Esophagus muscularis mucosa (tissue), 4 donors: ENCODE data around the gene USPL1. TPM values are rescaled to one million over a fixed set of nuclear protein-coding genes. Genes with fewer than 3 reads are reported as not detected.

Experiments used
- DNase-seq: peaks from one replicate; pipeline ENCODE4 v3.0.0-alpha.2; 2017; ENCODE audit errors: extremely low spot score
- H3K27ac ChIP-seq, 4 donors: fragments of 200-600 bp; sonication (generic); replicated peaks in 1 of 4; 1 replicate in 3 of 4; 2 replicates in 1 of 4; pipeline ENCODE4 v1.5.1; 2016 to 2019; ENCODE audit warnings: mild to moderate bottlenecking in 1 of 4
- H3K27me3 ChIP-seq, 4 donors: fragments of 200-600 bp; sonication (generic); one replicate each; pipeline versions ENCODE4 v1.5.1 to v1.6.0; 2016 to 2019
- H3K36me3 ChIP-seq, 4 donors: fragments of 200-600 bp; sonication (generic); one replicate each; pipeline ENCODE4 v1.5.1; 2016 to 2019
- H3K4me1 ChIP-seq, 4 donors: fragments of 200-600 bp; sonication (generic); one replicate each; pipeline ENCODE4 v1.5.1; 2016 to 2019
- H3K4me3 ChIP-seq, 4 donors: fragments of 200-600 bp; sonication (generic); 1 replicate in 2 of 4; 2 replicates in 2 of 4; pipeline ENCODE4 v1.5.1; 2016 to 2019; ENCODE audit warnings: mild to moderate bottlenecking in 4 of 4, moderate library complexity in 1 of 4
- H3K9me3 ChIP-seq, 4 donors: fragments of 200-600 bp; sonication (generic); 1 replicate in 3 of 4; 2 replicates in 1 of 4; pipeline ENCODE4 v1.5.1; 2016 to 2019
- EP300 ChIP-seq: sonication (generic); formaldehyde crosslinking; IDR thresholded peaks from one replicate; pipeline ENCODE4 v1.6.1; 2017; ENCODE audit warnings: antibody characterized with exemption
- POLR2A ChIP-seq: fragments of 450-650 bp; IDR thresholded peaks from one replicate; pipeline ENCODE4 v1.6.1; 2017; ENCODE audit warnings: antibody characterized with exemption, moderate library complexity, mild to moderate bottlenecking, low read depth
- POLR2AphosphoS5 ChIP-seq, 2 donors: sonication (generic); formaldehyde crosslinking; IDR thresholded peaks; one replicate each; pipeline ENCODE4 v1.6.1; 2017; ENCODE audit warnings: antibody characterized with exemption in 2 of 2
- WGBS: methylation state at CpG from one replicate; pipeline ENCODE4 v1.1.5; 2018; 5-methylcytosine and 5-hydroxymethylcytosine counted together
- intact Hi-C: fragments of 100-400 bp; cut with DNase I; formaldehyde crosslinking; loops from one replicate; pipeline ENCODE4 v1.15.1; 2023
- total RNA-seq, 4 donors: library from RNA; depleted of rRNA; stranded (reverse); fragments of >200 nt; gene quantifications; one replicate each; pipeline versions ENCODE4 v1.1.0 to v1.2.1, GENCODE V29; 2016
- TF ChIP-seq, protein P1 (sequence below), 3 experiments: fragments of 200-600 bp in 2 of 3; fragments of 450-650 bp in 1 of 3; sonication (generic) in 2 of 3; IDR thresholded peaks; one replicate each; pipeline ENCODE4 v1.5.1; 2017 to 2019; ENCODE audit warnings: antibody characterized with exemption in 3 of 3, mild to moderate bottlenecking in 2 of 3, moderate library complexity in 1 of 3

USPL1 gene
- total RNA-seq, 4 donors from 2014 or later: 13.2 to 21.6 (median 19.4) TPM

DNA sequence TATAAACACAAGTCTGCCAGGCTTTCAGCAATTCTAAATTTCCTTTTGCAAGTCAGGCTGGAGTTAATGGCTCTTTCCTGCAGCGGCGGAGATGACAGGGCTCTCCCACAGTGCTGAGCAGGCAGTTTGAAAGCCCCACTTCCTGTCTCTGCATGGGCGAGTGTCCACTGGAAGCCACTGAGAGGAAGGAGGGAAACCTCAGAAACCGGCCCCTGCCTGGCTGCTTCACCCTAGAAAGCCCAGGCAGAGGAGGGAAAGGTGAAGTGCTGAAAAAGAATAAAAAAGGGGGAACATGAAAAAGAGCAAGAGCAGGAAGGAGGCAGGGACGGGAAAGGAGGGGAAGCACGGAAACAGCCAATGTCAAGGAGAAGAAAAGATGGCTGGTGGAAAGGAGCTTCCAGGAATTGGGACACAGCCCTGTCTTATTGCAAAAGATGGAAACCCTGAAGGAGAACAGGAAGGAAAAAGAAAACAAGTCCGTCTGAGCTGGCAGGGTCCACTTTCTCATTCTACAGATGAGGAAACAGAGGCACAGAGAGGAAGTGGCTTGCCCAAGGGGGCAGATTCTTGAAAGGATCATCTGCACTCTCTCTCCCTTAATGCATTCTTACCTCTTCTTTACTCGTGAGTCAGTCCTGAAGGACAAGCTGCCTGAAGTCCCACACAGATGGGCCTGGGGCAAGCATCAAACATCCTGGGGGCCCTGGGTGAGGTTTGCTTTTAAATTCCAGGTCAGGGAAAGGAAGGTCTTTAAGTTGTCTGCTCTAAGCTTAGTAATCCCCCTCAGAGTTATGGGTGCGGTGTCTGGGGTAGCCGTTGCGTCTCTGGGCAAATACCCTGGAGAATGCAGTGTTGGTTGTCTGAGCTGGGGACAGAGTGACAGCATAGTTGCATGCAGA lies 78.8 kb downstream of the USPL1 start:
- Histone ChIP-seq H3K36me3 (no peaks in the 10 kb centered on the region), H3K27me3 (no peaks in the 10 kb centered on the region), H3K27ac (peak overlapping the region in 2 of 4 donors; percentile 11 to 24), H3K9me3 (no peaks in the 10 kb centered on the region), H3K4me3 (no peak overlapping the region), H3K4me1 (peaks cover 17 to 33% (median 30%) of the 10 kb centered on the region in 4 donors)
- peak in 1 of 2 donors; percentile 4 for TF ChIP-seq POLR2AphosphoS5 (IDR thresholded peaks at IDR 0.05)
- no peak for TF ChIP-seq POLR2A
- WGBS: 42% methylated on average over 11 of the region's 11 CpGs
- DNase-seq: no peak
- intact Hi-C loops: no loop called here

DNA sequence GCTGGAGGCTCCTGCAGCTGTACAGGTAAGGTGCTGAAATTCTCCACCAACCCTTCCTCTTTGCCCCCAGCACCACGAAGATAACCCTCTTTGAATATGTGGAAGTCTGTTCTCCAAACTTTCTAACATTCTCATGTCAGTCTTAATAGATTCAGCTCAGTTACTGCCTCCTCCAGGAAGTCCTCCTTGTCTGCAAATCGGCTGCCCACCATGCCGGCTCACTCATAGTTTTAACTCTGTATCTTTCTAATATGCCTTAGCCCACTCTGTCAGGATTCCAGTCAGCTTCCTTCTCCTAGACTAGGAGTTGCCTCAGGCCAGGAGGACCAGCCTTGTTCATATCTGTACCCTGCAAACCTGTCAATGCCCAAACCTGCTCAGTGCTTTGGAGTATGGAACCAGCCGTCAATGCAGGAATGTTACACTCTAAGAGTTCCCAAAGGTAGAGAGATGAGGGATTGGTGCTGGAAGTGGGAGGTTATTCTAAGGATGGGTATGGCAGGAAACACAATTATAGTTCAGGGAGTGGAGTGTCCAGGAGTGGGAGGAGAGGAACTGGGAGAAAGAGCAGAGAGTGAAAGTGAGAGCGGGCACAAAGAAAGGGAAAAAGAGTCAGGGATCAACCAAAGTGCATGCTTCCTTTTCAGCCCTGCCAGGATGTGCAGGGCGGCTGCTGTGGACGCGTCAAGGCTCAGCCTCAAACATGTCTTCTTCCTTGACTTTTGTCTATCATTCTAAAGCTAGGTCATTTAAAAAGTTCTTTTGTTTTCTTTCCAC lies 79.6 kb downstream of the USPL1 start:
- no peak for TF ChIP-seq POLR2AphosphoS5 (IDR thresholded peaks at IDR 0.05)
- TF ChIP-seq POLR2A: no peak
- no peak for TF ChIP-seq EP300
- TF ChIP-seq, protein P1, sequence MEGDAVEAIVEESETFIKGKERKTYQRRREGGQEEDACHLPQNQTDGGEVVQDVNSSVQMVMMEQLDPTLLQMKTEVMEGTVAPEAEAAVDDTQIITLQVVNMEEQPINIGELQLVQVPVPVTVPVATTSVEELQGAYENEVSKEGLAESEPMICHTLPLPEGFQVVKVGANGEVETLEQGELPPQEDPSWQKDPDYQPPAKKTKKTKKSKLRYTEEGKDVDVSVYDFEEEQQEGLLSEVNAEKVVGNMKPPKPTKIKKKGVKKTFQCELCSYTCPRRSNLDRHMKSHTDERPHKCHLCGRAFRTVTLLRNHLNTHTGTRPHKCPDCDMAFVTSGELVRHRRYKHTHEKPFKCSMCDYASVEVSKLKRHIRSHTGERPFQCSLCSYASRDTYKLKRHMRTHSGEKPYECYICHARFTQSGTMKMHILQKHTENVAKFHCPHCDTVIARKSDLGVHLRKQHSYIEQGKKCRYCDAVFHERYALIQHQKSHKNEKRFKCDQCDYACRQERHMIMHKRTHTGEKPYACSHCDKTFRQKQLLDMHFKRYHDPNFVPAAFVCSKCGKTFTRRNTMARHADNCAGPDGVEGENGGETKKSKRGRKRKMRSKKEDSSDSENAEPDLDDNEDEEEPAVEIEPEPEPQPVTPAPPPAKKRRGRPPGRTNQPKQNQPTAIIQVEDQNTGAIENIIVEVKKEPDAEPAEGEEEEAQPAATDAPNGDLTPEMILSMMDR (IDR thresholded peaks at IDR 0.05): no peak
- Histone ChIP-seq H3K27me3 (no peaks in the 10 kb centered on the region), H3K27ac (peak overlapping the region in 2 of 4 donors; percentile 20 to 37), H3K4me3 (no peak overlapping the region), H3K9me3 (no peaks in the 10 kb centered on the region), H3K36me3 (no peaks in the 10 kb centered on the region), H3K4me1 (peaks cover 17 to 33% (median 30%) of the 10 kb centered on the region in 4 donors)
- no peak for DNase-seq
- 66% methylated on average over 8 of the region's 8 CpGs for WGBS
- intact Hi-C loops: no loop called here

DNA sequence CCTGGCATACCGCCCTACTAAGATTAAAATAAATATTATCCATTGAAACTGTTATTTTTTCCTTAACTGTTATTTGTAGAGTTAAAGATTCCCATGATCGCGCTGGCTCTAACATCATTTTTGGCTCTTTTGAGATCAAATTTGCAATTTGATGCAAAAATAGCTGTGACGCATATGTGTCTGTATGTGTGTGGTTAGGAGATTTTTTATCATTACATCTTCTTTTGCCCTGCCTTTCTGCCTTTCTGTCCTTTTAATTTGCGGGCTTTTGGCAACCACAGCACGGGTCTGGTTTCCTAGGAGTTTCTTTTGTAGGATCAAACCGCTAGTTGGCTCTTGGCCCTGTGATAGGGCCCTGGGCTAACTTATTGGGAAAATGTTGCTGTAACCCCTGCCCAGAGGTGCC lies 80.3 kb downstream of the USPL1 start:
- H3K27ac ChIP-seq: peak overlapping the region in 2 of 4 donors; percentile 20 to 37
- WGBS: 40% methylated on average over 7 of the region's 7 CpGs

GRCh38 chr13:30698488-30699005 lies 80.8 kb downstream of the USPL1 start:
- H3K27ac ChIP-seq: peak overlapping the region in 1 of 4 donors; percentile 20
- 83% methylated on average over 15 of the region's 15 CpGs for WGBS
- H3K4me1 ChIP-seq: peaks cover 17 to 33% (median 30%) of the 10 kb centered on the region in 4 donors

More for the DNA sequence above, 80.3 kb downstream of the USPL1 start:
- H3K27me3 ChIP-seq: no peaks in the 10 kb centered on the region
- H3K36me3 ChIP-seq: no peaks in the 10 kb centered on the region
- H3K4me3 ChIP-seq: no peak overlapping the region
- no peaks in the 10 kb centered on the region for H3K9me3 ChIP-seq
- H3K4me1 ChIP-seq: peaks cover 17 to 33% (median 30%) of the 10 kb centered on the region in 4 donors
- no peak for DNase-seq
- intact Hi-C loops: no loop called here
- TF ChIP-seq POLR2AphosphoS5 (IDR thresholded peaks at IDR 0.05) (no peak), POLR2A (no peak), EP300 (no peak)
- TF ChIP-seq, protein P1 (IDR thresholded peaks at IDR 0.05): no peak

More at GRCh38 chr13:30698488-30699005, 80.8 kb downstream of the USPL1 start:
- H3K27me3 ChIP-seq: no peaks in the 10 kb centered on the region
- TF ChIP-seq EP300 (no peak), POLR2A (no peak), POLR2AphosphoS5 (IDR thresholded peaks at IDR 0.05) (no peak)
- TF ChIP-seq, protein P1 (IDR thresholded peaks at IDR 0.05): no peak
- H3K9me3 ChIP-seq: no peaks in the 10 kb centered on the region
- no peak overlapping the region for H3K4me3 ChIP-seq
- intact Hi-C loops: no loop called here
- DNase-seq: no peak
- no peaks in the 10 kb centered on the region for H3K36me3 ChIP-seq
